SW 1271 (cell line): Measurements from ENCODE around the gene RABGAP1.

Source experiments
- DNase-seq, 2 experiments: peaks; one replicate each; lab custom pipeline; 2025; lab: John Stamatoyannopoulos, UW

Gene RABGAP1

DNA sequence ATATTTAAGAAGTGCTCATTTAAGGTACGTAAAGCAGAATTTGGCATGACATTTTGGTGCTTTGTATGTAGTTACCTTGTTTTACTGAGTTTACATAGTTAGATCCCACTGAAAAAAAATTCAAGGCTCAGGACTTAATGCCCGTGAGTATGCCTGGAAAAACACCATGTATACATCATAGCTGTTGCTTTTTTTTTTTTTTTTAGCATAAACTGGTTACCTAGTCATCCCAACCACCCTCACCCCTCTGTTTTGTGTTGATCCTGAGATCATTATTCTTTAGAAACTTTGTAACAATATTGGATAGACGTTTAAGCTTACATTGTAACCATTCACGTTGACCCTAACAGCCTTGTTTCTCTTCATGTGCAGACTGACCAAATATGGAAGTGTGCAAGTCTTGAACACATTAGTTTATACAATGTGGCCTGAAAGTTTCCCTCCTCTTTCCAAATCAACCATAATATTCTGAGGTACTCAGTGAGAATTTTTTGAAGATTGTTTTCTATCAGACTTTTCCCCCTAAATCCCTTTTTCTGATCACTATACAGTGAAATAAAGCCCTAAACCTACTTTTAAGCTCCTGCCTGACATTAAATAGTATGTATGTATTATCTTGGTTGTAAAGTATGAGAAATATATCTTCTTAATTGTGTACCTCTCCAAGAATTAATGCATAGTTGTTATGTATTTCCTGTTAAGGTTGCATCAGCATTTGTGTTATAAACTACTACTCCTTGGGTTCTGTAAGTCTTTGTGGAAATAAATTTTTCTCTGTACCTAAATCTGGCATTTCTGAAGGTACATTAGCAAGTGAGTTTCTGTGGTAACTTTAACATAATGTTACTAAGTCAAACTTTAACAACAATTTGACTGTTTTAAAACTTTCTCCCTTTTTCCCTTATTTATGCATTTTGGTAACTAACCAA is 4.4 kb downstream of the RABGAP1 start:
- no peak for DNase-seq

DNA sequence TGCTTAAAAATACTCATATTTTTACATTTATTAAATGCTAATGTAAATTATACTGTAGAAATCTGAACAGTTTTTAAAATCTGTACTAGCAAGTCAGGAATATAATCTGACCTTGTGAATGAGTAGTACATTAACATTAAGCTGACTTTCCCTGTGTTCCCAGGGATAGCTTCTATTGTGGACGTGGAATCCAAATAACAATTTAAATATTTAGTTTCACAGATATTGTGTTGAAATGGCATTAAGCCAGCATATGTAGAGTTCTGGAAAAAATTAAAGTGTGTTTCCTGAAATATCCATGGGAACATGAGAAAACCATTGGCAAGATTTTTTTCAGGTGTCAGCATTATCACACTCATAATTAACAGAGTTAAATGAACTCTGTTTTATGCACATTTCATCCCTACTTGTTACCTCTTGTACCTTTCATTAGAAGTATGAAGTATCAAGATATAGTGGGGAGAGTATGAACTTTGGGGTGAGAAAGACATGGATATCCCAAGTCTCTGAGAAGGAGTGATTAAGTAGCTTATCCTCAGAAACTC is 5.7 kb downstream of the RABGAP1 start:
- DNase-seq, result no peak

DNA sequence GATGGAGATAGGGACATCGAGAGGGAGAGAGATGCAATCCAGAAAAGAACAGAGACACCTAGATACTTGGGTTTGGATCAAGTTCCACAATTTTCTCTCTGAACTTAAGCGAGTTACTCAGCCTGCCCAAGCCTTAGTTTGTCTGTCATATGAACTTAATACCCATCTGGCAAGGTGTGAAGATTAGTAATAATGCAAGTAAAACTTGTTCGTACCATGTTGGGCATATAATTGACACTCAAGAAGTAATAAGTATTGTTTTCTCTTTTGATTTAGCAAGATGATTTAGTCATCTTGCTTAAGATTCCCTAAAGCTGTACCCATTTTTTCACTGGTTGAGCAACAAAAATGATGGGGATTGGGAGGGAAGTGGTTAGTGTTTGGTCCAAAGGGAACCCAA is 7.5 kb downstream of the RABGAP1 start:
- DNase-seq, result no peak

DNA sequence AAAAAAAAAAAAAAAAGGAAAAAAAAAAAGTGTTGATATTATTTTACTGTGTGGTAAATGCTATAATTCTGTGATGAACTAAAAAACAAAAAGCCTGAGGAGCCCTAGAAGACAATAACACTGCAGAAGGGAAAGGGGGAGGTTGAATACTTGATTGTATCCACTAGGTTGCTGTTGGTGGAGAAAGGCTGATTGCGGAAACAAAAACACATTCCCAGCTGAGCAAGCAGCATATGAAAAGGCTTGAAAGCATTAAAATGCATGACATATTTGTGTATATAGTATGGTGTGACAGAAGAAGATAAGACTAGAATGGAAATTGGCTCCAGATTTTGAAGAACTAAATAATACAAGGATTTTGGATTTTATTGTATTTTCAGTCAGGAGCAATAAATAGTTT is 8.9 kb downstream of the RABGAP1 start:
- DNase-seq, result no peak

DNA sequence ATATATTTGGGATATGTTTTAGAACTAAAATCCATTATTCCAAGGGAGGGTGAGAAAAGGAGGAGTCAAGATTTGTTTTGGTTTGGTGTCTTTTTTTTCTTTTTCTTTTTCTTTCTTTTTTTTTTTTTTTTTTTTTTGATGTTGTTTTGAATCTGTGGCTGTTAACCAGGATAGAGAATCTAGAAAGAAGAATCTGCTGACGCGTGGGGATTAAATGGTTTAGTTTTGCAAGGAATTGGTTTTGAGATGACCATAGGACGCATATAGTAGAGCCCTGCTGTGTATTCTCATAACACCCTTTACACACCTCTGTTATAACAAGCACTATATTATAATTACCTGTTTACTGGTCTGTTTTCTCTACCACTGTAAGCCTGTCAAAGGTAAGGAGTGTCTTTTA is 9.4 kb downstream of the RABGAP1 start:
- no peak for DNase-seq

DNA sequence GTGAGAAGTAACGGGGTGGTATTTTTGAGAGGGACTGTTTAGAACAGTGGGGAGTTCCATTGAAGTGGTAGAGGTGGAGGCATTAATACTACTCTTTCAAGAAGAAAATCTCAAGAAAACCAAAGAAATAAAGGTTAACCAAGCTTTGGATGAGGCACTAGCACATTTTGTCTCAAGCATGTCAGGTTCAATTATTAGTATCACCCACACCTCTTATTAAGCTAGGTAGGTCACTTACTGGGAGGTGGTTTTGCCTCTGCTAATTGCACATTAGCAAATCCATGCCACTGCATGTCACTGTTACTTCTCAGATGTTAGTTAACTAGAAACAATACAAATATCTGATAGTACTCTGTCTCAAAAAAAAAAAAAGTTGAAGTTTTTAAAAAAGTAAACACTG is 10.2 kb downstream of the RABGAP1 start:
- no peak for DNase-seq

DNA sequence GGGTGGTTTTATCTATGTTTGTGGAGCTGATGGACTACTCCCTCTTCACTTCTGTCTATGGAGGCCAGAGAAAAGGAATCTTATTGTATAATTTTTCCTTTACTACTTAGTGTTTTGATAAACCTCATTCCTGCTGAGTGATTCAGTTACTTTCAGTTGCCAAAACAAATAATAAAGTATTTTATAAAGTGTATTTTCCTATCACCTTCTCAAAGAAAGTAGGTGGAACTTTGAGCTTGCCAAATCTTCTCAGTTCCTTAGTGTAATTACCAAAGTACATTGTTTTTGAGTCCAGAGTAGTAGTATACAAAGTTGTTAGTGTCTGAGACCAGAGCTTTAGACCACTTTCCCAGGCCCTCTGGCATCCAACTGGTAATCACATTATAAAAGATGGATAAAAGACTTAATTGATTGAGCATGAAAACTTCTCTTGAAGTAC is 13.5 kb downstream of the RABGAP1 start:
- peak in 1 of 2 experiments; percentile 61 for DNase-seq

DNA sequence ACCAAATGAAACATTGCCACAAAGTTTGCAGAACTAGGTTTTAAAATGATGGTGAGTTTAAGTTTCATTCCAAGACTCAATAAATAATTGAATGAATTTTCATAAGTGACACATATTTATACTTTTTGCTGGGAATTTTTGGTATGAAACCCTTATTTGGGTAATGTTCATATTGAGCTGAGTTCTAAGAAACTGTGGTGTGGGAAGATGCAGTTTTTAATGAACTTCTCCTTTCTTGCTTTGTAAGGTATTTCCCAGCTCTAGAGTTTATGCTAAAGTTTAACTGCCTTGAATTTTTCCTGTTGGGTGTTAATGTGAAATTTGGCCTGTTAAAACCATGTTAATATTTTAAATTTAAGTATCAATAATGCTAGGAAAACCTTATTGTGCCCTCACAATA is 15.1 kb downstream of the RABGAP1 start:
- DNase-seq, result no peak

DNA sequence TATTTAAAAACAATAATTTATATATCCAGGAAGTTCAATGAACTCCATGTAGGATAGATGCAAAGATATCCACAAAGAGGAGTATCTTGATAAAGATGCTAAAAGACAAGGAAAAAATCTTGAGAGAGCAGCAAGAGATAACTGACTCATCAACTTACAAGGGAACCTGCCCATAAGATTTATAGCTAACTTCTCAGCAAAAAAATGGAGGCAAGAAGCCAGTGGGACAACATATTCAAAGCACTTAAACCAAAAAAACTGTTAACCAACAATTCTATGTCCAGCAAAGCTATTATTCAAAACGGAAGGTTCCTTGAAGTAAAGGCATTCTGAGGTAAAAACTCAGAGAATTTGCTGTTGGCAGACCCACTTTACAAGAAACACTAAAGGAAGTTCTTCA is 20.3 kb downstream of the RABGAP1 start:
- no peak for DNase-seq

DNA sequence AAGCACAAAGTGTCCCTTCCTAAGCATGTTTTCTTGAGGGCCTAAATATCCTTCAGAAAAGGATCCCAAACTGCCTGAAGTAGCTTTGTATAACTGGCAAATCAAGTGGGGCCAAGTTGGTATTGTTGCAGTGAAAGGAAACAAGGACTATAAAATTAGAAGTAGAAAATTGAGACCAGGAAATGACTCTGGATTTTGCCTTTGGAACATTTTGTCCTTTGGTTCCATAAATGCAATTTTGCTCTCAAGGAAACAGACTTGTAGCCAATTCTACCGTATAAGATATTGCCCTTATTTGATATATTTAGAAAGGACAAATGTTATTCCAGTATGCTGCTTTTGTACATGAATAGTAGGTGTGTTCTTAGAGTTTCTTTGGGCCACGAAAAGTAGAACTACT is 34.4 kb downstream of the RABGAP1 start:
- no peak for DNase-seq

DNA sequence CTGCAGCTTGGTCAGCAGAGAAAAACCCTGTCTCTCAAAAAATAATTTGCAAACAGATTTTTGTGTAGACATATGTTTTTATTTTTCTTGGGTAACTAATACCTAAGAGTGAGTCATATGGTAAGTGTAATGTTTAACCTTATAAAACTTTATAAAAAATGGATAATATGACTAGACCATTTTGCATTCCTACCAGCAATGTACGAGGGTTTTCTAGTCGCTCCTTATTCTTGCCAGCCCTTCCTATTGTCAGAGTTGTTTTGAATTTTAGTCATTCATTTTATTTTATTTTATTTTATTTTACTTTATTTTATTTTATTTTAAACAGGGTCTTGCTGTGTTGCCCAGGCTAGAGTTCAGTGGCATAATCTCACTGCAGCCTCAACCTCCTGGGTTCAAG is 37.8 kb downstream of the RABGAP1 start:
- no peak for DNase-seq

DNA sequence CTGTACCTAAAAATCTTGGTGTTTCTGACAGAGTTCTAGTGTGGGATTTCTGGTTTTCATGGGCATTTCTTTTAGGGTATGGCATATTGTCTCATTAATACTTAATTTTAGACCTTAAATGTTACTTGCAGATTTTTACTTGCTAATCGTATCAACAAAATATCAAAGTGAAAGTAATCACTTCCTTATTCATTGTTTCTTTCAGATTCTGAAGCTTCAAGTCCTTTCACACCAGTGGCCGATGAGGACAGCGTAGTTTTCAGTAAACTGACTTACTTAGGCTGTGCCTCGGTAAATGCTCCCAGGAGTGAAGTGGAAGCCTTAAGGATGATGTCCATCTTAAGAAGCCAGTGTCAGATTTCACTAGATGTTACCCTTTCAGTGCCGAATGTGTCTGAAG is 45.2 kb downstream of the RABGAP1 start:
- DNase-seq, result no peak

DNA sequence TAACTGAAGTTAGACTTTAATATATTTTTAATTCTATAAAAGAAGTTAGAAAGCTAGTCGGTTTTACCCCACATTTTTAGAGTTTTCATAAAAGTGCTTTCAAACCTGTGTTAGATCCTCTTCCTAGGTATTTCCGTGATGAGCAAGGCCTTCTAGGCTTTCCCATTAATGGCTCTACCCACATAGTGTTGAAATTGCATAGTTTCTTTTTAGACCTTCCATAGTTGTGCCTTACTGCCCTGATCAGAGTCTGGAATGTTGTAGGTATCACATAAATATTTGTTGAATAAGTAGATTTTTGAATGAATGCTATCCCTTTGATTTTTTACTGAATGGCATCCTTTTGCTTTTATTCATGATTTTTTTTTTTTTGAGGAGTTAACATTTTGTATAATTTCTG is 47.3 kb downstream of the RABGAP1 start:
- DNase-seq, result no peak

DNA sequence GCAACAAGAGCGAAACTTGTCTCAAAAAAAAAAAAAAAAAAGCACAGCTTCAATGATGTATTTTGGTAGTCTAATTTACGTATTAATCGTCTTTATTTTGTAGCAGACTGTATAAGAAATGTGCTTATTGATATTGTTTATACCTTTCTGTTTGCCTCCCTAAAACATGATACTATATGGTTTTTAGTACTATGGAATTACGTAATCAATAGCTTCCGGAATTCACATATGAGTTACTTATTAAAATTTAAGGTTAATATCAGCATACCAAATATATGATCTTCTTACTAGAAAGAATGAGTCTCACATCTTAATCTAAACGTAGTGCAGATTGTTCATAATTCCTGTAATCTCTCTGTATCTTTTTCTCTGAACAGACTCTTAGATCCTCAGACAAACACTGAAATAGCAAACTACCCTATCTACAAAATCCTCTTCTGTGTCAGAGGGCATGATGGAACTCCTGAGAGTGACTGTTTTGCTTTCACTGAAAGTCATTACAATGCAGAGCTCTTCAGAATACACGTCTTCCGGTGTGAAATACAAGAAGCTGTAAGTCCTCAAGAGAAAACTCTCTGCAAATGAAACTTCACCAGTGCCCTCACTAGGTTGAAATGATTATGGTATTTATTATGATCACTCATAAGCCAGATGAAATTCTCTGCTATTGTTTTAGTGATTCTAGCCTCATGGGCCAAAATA is 48.3 kb downstream of the RABGAP1 start:
- DNase-seq, result no peak

DNA sequence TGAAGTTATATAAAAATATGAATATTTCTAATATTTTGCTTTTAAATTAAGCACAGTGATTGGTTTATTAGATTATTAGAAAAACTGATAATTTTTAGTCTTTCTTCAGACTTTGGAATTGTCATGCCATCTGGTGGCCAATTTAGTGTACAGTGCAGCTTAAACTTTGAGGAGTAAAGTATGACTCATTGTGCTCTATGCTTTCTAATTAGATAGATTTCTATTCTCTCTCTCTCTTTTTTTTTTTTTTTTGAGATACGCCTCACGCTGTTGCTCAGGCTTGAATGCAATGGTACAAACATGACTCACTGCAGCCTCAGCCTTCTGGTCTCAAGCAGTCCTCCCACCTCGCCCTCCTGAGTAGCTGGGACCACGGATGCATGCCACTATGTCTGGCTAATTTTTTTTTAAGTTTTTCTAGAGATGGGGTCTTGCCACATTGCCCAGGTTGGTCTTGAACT is 50.6 kb downstream of the RABGAP1 start:
- DNase-seq, result peak; percentile 40 to 71

DNA sequence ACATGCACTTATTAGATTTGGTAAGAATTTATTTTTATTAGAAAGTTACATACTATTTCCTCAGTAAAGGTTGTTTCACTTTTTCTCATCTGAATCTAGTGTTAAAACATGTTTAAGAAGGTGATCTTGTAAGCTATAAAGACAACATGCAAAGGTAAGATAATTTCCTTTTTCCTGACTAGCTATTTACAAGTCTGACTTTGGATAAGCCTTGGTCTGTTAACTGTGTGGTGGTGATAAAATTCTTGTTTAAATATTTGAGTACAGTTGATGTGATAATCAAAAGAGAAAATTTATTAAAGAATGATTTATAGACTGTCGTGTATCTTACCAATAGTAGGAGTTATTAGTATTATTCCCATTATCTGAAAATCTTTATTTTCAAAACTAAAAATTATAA is 55.8 kb downstream of the RABGAP1 start:
- DNase-seq, result no peak

DNA sequence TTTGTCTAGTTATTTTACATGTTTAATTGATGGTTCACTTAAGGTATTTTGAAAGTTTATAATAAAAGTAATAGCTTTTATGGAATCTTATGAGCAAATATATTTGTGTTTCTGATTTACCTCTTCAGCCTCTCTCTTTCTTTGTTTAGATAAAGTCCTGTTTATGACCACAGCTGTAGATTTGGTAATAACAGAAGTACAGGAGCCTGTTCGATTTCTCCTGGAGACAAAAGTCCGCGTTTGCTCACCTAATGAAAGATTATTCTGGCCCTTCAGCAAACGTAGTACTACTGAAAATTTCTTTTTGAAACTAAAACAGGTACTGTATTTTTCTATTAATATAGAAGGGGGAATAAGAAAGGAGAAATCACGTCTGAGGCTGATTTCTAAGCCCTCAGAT is 57.6 kb downstream of the RABGAP1 start:
- DNase-seq, result no peak

DNA sequence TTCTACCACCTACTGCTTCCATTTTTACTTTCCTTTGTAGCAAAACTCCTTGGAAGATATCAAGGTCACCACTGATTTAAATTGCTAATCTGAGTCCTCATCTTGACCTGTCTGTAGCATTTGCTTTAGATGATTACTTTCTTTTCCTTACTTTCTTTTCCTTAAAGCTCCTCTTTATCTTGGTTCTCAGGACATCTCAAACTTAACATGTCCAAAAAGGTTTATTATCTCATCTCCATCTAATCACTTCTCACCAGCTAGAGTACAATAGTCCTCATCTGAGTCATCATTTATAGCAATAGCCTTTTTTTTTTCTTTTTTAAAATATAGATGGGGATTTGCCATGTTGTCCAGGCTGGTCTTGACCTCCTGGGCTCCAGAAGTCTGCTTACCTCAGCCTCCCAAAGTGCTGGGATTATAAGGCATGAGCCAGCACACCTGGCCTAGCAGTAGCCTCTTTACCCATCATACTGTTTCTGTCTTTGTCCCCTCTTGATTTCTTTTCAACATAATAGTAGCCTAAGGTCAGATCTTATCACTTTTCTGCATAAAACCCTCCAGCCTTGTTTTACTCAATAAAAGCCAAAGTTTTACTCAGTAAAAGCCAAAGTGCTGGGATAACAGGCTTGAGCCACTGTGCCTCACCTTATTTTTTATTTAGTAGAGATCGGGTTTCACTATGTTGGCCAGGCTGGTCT is 59.7 kb downstream of the RABGAP1 start:
- DNase-seq, result no peak

DNA sequence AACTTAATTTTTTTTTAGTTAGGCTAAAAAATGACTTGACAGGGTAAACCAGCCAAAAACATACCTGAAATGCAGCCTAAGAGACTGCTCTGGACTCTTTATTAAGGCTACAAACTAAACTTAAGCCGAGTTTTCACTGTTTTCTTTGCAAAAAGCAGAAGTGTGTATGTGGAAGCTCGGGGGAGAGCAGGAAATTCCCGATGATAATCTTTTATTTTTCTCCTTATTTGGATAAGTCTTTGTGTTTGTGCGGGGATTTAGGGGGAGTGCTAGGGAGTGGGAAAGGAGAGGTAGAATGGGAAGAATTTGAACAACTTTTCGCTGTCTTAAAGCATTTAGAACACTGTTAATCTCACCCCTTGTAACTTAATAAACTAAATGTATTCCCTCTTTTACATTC is 61.9 kb downstream of the RABGAP1 start:
- DNase-seq, result no peak

DNA sequence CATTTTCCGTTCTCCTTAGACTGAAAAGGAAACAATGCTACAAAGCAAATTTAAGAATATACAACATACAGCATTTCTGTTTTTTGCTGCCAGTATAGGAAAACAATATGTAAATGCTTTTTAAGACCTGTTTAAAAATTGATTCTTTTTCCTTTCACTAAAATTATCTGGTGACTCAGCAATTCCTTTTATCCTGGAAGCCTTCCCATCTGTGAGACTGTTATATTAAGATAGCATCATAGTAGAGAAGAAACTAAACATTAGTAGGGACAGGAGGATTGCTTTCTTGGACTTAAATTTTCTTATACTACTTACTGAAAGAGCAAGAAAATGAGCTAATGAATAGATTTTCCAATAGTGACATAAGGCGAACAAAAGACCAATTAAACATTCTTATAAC is 62.6 kb downstream of the RABGAP1 start:
- no peak for DNase-seq

DNA sequence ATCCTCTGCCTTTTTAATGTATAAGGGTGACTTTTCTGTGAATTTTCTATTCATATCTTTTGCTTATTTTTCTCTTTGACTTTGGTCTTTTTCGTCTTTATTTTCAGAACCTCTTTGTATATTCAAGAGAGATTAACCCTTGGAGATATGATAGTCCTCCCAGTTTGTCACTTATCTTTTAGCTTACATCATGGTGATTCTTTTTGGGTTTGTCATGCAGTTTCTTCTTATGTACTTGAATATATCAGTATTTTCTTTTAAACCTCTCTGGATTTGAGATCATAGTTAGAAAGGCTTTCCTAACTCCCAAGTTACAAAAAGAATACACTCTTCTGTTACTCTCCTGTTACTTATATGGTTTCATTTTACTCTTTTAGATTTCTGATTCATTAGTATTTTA is 65.1 kb downstream of the RABGAP1 start:
- DNase-seq, result no peak

DNA sequence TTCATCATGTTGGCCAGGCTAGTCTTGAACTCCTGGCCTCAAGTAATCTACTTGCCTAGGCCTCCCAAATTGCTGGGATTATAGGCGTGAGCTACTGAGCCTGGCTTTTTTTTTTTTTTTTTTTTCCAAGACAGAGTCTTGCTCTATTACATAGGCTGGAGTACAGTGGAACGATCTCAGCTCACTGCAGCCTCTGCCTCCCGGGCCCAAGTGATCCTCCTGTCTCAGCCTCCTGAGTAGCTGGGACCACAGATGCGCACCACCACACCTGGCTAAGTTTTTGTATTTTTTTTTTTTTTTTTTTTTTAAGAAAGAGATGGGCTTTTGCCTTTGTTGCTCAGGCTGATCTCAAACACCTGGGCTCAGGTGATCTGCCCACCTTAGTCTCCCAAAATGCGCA is 66.4 kb downstream of the RABGAP1 start:
- no peak for DNase-seq
